K562 (cell line): ENCODE data around the gene NISCH.

ENCODE experiments used
- DDX20 ChIP-seq: fragments of 450-650 bp; IDR thresholded peaks from 2 replicates; pipeline ENCODE4 v1.6.1; 2016; ENCODE audit warnings: missing genetic modification characterization, low read depth, mild to moderate bottlenecking, missing compliant biosample characterization, moderate library complexity
- ZFP30 ChIP-seq: fragments of 250-450 bp; sonication (Bioruptor Pico); IDR thresholded peaks from 2 replicates; pipeline ENCODE4 v1.8.0; 2022; ENCODE audit warnings: moderate library complexity, mild to moderate bottlenecking, inconsistent platforms, borderline replicate concordance

DNA sequence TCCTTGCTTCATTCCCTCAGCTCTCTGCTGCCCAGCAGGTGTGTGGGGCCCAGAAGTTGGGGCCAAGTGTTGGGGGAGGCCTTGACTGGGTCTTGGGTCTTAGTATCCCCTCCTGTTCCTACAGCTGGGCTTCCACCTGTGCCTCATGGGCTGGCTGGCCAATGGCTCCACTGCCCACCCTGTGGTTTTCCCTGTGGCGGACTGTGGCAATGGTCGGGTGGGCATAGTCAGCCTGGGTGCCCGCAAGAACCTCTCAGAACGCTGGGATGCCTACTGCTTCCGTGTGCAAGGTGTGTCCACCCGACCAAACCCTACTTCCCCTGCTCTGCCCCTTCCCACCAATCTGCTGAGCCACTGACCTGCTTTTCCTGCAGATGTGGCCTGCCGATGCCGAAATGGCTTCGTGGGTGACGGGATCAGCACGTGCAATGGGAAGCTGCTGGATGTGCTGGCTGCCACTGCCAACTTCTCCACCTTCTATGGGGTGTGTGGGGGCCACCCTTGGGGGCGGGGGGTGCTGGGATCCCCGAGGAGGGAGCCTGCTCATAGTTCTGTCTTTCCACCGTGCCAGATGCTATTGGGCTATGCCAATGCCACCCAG, 67.3 kb downstream of the NISCH start:
- TF ChIP-seq DDX20 (tag) (no peak), ZFP30 (CRISPR knock-in tag) (no peak)
